Adipocyte (in vitro differentiated cells): ENCODE measurements around the gene SLC22A23.

Source experiments
- DNase-seq: peaks from one replicate; pipeline ENCODE4 v3.0.0-alpha.2; 2015; ENCODE audit warnings: low read depth
- H3K27me3 ChIP-seq: replicated peaks from 2 replicates; pipeline ENCODE4 v1.7.0; 2013; ENCODE audit warnings: mild to moderate bottlenecking, low read length, moderate library complexity; ENCODE audit not compliant: control insufficient read depth, insufficient read depth
- H3K36me3 ChIP-seq: 2 replicates; pipeline ENCODE4 v1.7.0; 2013; ENCODE audit warnings: low read length, mild to moderate bottlenecking, moderate library complexity; ENCODE audit not compliant: control insufficient read depth, insufficient read depth, severe bottlenecking
- H3K4me1 ChIP-seq: 2 replicates; pipeline ENCODE4 v1.7.0; 2013; ENCODE audit warnings: mild to moderate bottlenecking, low read length, moderate library complexity; ENCODE audit not compliant: control insufficient read depth, insufficient read depth
- H3K4me3 ChIP-seq: 2 replicates; pipeline ENCODE4 v1.7.0; 2013; ENCODE audit warnings: mild to moderate bottlenecking, low read length, moderate library complexity
- H3K9ac ChIP-seq: 2 replicates; pipeline ENCODE4 v1.7.0; 2013; ENCODE audit warnings: mild to moderate bottlenecking, low read length, moderate library complexity
- H3K9me3 ChIP-seq: 2 replicates; pipeline ENCODE4 v1.7.0; 2013; ENCODE audit warnings: mild to moderate bottlenecking, low read length, moderate library complexity; ENCODE audit not compliant: control insufficient read depth

Gene SLC22A23

GRCh38 chr6:3468585-3468984 is 11.7 kb upstream of the SLC22A23 start:
- no peak for DNase-seq
- H3K9me3 ChIP-seq: no peaks in the 10 kb centered on the region
- no peak overlapping the region for H3K9ac ChIP-seq
- no peak overlapping the region for H3K4me3 ChIP-seq
- no peaks in the 10 kb centered on the region for H3K27me3 ChIP-seq
- peaks cover 18% of the 10 kb centered on the region for H3K4me1 ChIP-seq
- no peaks in the 10 kb centered on the region for H3K36me3 ChIP-seq

- Histone ChIP-seq H3K27me3 (no peaks in the 10 kb centered on the region), H3K4me1 (peaks cover 18% of the 10 kb centered on the region), H3K9ac (no peak overlapping the region), H3K36me3 (no peaks in the 10 kb centered on the region), H3K4me3 (no peak overlapping the region), H3K9me3 (no peaks in the 10 kb centered on the region)
- no peak for DNase-seq
Observed at GRCh38 chr6:3467996-3468395, 11.1 kb upstream of the SLC22A23 start.

- Histone ChIP-seq H3K4me1 (peaks cover 5% of the 10 kb centered on the region), H3K27me3 (no peaks in the 10 kb centered on the region), H3K9ac (no peak overlapping the region), H3K36me3 (no peaks in the 10 kb centered on the region), H3K4me3 (no peak overlapping the region), H3K9me3 (no peaks in the 10 kb centered on the region)
- no peak for DNase-seq
Observed at GRCh38 chr6:3466488-3467219, 9.8 kb upstream of the SLC22A23 start.

GRCh38 chr6:3460253-3460652 is 3.4 kb upstream of the SLC22A23 start:
- DNase-seq: no peak
- H3K4me3 ChIP-seq: no peak overlapping the region
- H3K27me3 ChIP-seq: no peaks in the 10 kb centered on the region
- H3K4me1 ChIP-seq: peaks cover 10% of the 10 kb centered on the region
- no peaks in the 10 kb centered on the region for H3K9me3 ChIP-seq
- no peak overlapping the region for H3K9ac ChIP-seq
- H3K36me3 ChIP-seq: no peaks in the 10 kb centered on the region

- no peak for DNase-seq
- Histone ChIP-seq H3K9ac (no peak overlapping the region), H3K9me3 (no peaks in the 10 kb centered on the region), H3K4me3 (no peak overlapping the region), H3K36me3 (no peaks in the 10 kb centered on the region), H3K27me3 (no peaks in the 10 kb centered on the region), H3K4me1 (peaks cover 23% of the 10 kb centered on the region)
Observed at GRCh38 chr6:3458706-3459421, 2.0 kb upstream of the SLC22A23 start.

GRCh38 chr6:3457710-3458602 is 1.1 kb upstream of the SLC22A23 start:
- H3K9me3 ChIP-seq: no peaks in the 10 kb centered on the region
- peak; percentile 58 for DNase-seq
- peaks cover 30% of the 10 kb centered on the region for H3K4me1 ChIP-seq
- peak overlapping the region; percentile 78 for H3K4me3 ChIP-seq
- H3K9ac ChIP-seq: peak overlapping the region; percentile 55
- no peaks in the 10 kb centered on the region for H3K27me3 ChIP-seq
- no peaks in the 10 kb centered on the region for H3K36me3 ChIP-seq

GRCh38 chr6:3456395-3456897 is 404 bp downstream of the SLC22A23 start:
- H3K9ac ChIP-seq: peak overlapping the region; percentile 91
- peak; percentile 57 for DNase-seq
- H3K4me3 ChIP-seq: peak overlapping the region; percentile 97
- no peaks in the 10 kb centered on the region for H3K36me3 ChIP-seq
- H3K27me3 ChIP-seq: no peaks in the 10 kb centered on the region
- no peaks in the 10 kb centered on the region for H3K9me3 ChIP-seq
- peaks cover 38% of the 10 kb centered on the region for H3K4me1 ChIP-seq

- no peaks in the 10 kb centered on the region for H3K27me3 ChIP-seq
- DNase-seq: peak; percentile 39
- peak overlapping the region; percentile 91 for H3K9ac ChIP-seq
- peaks cover 43% of the 10 kb centered on the region for H3K4me1 ChIP-seq
- H3K9me3 ChIP-seq: no peaks in the 10 kb centered on the region
- H3K4me3 ChIP-seq: peak overlapping the region; percentile 97
- no peaks in the 10 kb centered on the region for H3K36me3 ChIP-seq
Observed at GRCh38 chr6:3455569-3456394, 1.1 kb downstream of the SLC22A23 start.

- Histone ChIP-seq H3K4me1 (peaks cover 50% of the 10 kb centered on the region), H3K9me3 (no peaks in the 10 kb centered on the region), H3K4me3 (peak overlapping the region; percentile 97), H3K36me3 (no peaks in the 10 kb centered on the region), H3K27me3 (no peaks in the 10 kb centered on the region), H3K9ac (peak overlapping the region; percentile 91)
- no peak for DNase-seq
Observed at GRCh38 chr6:3455147-3455568, 1.7 kb downstream of the SLC22A23 start.

GRCh38 chr6:3454273-3455010 is 2.4 kb downstream of the SLC22A23 start:
- no peaks in the 10 kb centered on the region for H3K27me3 ChIP-seq
- peak overlapping the region; percentile 97 for H3K4me3 ChIP-seq
- no peak for DNase-seq
- H3K4me1 ChIP-seq: peaks cover 54% of the 10 kb centered on the region
- H3K36me3 ChIP-seq: peaks cover 3% of the 10 kb centered on the region
- H3K9ac ChIP-seq: peak overlapping the region; percentile 91
- no peaks in the 10 kb centered on the region for H3K9me3 ChIP-seq
